GM12878 (cell line): ENCODE results near the gene C1orf52. TPM values are rescaled to one million over a fixed set of nuclear protein-coding genes. Genes with fewer than 3 reads are reported as not detected.

Experiments used
- ATF2 ChIP-seq: IDR thresholded peaks from 2 replicates; pipeline ENCODE4 v1.6.1; 2012; ENCODE audit warnings: low read length, inconsistent platforms
- ATF3 ChIP-seq: IDR thresholded peaks from 2 replicates; pipeline ENCODE4 v1.6.1; 2011; ENCODE audit warnings: low read depth, mild to moderate bottlenecking, low read length, moderate library complexity, borderline replicate concordance; ENCODE audit errors: extremely low read depth
- BRCA1 ChIP-seq: IDR thresholded peaks from 2 replicates; pipeline ENCODE4 v1.6.1; 2011; ENCODE audit warnings: low read depth, low read length, improper control_type of control experiment
- CBX3 ChIP-seq: fragments of 200-600 bp; sonication (generic); IDR thresholded peaks from 2 replicates; pipeline ENCODE4 v1.6.1; 2016; ENCODE audit warnings: low read depth, borderline replicate concordance
- CEBPZ ChIP-seq: fragments of 150-350 bp; IDR thresholded peaks from 2 replicates; pipeline ENCODE4 v1.6.1; 2016; ENCODE audit warnings: low read depth, low read length
- CHD2 ChIP-seq: IDR thresholded peaks from 2 replicates; pipeline ENCODE4 v1.6.1; 2011; ENCODE audit warnings: low read depth, low read length, improper control_type of control experiment, borderline replicate concordance
- DPF2 ChIP-seq: fragments of 450-650 bp; IDR thresholded peaks from 2 replicates; pipeline ENCODE4 v1.6.1; 2017; ENCODE audit warnings: mild to moderate bottlenecking
- GABPA ChIP-seq: IDR thresholded peaks from 2 replicates; pipeline ENCODE4 v1.6.1; 2014; ENCODE audit warnings: antibody characterized with exemption, low read depth, mild to moderate bottlenecking, inconsistent platforms
- GATAD2B ChIP-seq: fragments of 450-650 bp; conservative IDR thresholded peaks from 2 replicates; pipeline ENCODE4 v1.6.1; 2017; ENCODE audit warnings: low read depth, mild to moderate bottlenecking, moderate library complexity
- IRF4 ChIP-seq: IDR thresholded peaks from 2 replicates; pipeline ENCODE4 v1.6.1; 2011; ENCODE audit warnings: low read depth, low read length
- KDM1A ChIP-seq: fragments of 200-600 bp; sonication (generic); IDR thresholded peaks from 2 replicates; pipeline ENCODE4 v1.6.1; 2016; ENCODE audit warnings: borderline replicate concordance
- KLF5 ChIP-seq: fragments of 450-650 bp; IDR thresholded peaks from 2 replicates; pipeline ENCODE4 v1.6.1; 2014; ENCODE audit warnings: mild to moderate bottlenecking; ENCODE audit not compliant: partially characterized antibody
- MEF2A ChIP-seq: IDR thresholded peaks from 2 replicates; pipeline ENCODE4 v1.6.1; 2011; ENCODE audit warnings: low read depth, mild to moderate bottlenecking, low read length, moderate library complexity; ENCODE audit not compliant: insufficient read depth
- PML ChIP-seq: IDR thresholded peaks from 2 replicates; pipeline ENCODE4 v1.6.1; 2012; ENCODE audit warnings: low read length, inconsistent platforms
- PRDM15 ChIP-seq: fragments of 450-650 bp; formaldehyde crosslinking; IDR thresholded peaks from 2 replicates; pipeline ENCODE4 v1.4.0; 2020; ENCODE audit warnings: mild to moderate bottlenecking, moderate library complexity
- RB1 ChIP-seq: fragments of 450-650 bp; formaldehyde crosslinking; IDR thresholded peaks from 2 replicates; pipeline ENCODE4 v1.6.1; 2017; ENCODE audit warnings: mild to moderate bottlenecking, borderline replicate concordance
- SMAD1 ChIP-seq: fragments of 450-650 bp; IDR thresholded peaks from 2 replicates; pipeline ENCODE4 v1.6.1; 2018; ENCODE audit warnings: mild to moderate bottlenecking, low read depth; ENCODE audit not compliant: partially characterized antibody
- SP1 ChIP-seq: IDR thresholded peaks from one replicate; pipeline ENCODE4 v1.6.1; 2011; ENCODE audit warnings: low read depth, low read length
- TAF1 ChIP-seq: IDR thresholded peaks from 2 replicates; pipeline ENCODE4 v1.6.1; 2011; ENCODE audit warnings: mild to moderate bottlenecking, low read depth, low read length, borderline replicate concordance
- ZNF384 ChIP-seq: IDR thresholded peaks from 2 replicates; pipeline ENCODE4 v1.6.1; 2012; ENCODE audit warnings: low read depth, mild to moderate bottlenecking, low read length, improper control_type of control experiment, borderline replicate concordance
- ZNF622 ChIP-seq: fragments of 450-650 bp; IDR thresholded peaks from 2 replicates; pipeline ENCODE4 v1.6.1; 2017; ENCODE audit warnings: mild to moderate bottlenecking, inconsistent platforms
- polyA plus RNA-seq, 11 experiments: library from polyadenylated mRNA; depleted of rRNA in 4 of 11; unstranded in 6 of 11; stranded (reverse) in 5 of 11; fragments of >200 nt; fragmentation: Nextera tagmentation in 4 of 11; fragmentation: Illumina TruSeq in 1 of 11; extraction: Ambion mirVana in 4 of 11; extraction: Trizol in 1 of 11; gene quantifications; 1 replicate in 1 of 11; 2 replicates in 10 of 11; pipeline versions ENCODE4 v1.2.1 to v1.2.3, GENCODE V29; 2011 to 2016; ENCODE audit warnings: inconsistent platforms in 2 of 11, missing spikeins in 2 of 11, low read depth in 1 of 11
- total RNA-seq, 4 experiments: library from RNA; depleted of rRNA in 3 of 4; stranded (reverse); fragments of >200 nt in 3 of 4; fragmentation: Illumina TruSeq in 1 of 4; extraction: Trizol in 1 of 4; gene quantifications; 2 replicates each; pipeline versions ENCODE4 v1.2.1 to v1.2.3, GENCODE V29; 2013 to 2021

Gene C1orf52
- total and polyA plus RNA-seq, 10 of the 15 experiments (the other 5 are each of a cell fraction or from before 2014, with no cell fraction given): 9.4 to 39.5 (median 17.6) TPM

- TF ChIP-seq CEBPZ (no peak), KDM1A (no peak), PML (peak; percentile 49; the same call in 1 of the 2 replicates), ATF2 (no peak), PRDM15 (CRISPR knock-in tag) (no peak), CHD2 (peak; percentile 59), CBX3 (no peak), GATAD2B (peak; percentile 80; the same call in 1 of the 2 replicates), IRF4 (no peak), TAF1 (peak; percentile 53; the same call in 1 of the 2 replicates), SMAD1 (peak; percentile 21), SP1 (peak; percentile 80), RB1 (peak; percentile 60; the same call in 1 of the 2 replicates), KLF5 (peak; percentile 32), GABPA (no peak), ATF3 (no peak), MEF2A (no peak), BRCA1 (no peak), ZNF384 (no peak), DPF2 (no peak; the same call in 1 of the 2 replicates), ZNF622 (no peak)
These were observed 16.9 kb upstream of the C1orf52 start, which contains the start of gene BCL10 (continued) for GRCh38 chr1:85276215-85276977.
